GM21447 (cell line): ENCODE measurements around the gene POFUT1.
"Not testable (repeated sequence)": the region's sequence is repeated elsewhere in the genome, so short reads cannot be mapped to it uniquely, and the experiment has no call there.

ENCODE experiments used
- ATAC-seq: cut with Tn5 transposase; IDR thresholded peaks from one replicate; pipeline ENCODE4 v1.9.1; 2021; ENCODE audit not compliant: unreplicated experiment

Gene POFUT1

GRCh38 chr20:32207626-32208498, at the start of gene POFUT1, which contains the start of gene PLAGL2:
Gene POFUT1 (plus strand): TSS chr20:32207880. CDS start chr20:32207942, 62 bp downstream.
Gene PLAGL2 (minus strand): TSS chr20:32207743. CDS start chr20:32202178, 5,565 bp downstream.
- ATAC-seq: peak; percentile 85

- no peak for ATAC-seq
These were observed 49.3 kb upstream of the POFUT1 start for GRCh38 chr20:32158351-32158750.

- no peak for ATAC-seq
These were observed 48.6 kb upstream of the POFUT1 start for GRCh38 chr20:32158943-32159660.

- ATAC-seq: no peak
These were observed 47.9 kb upstream of the POFUT1 start for GRCh38 chr20:32159766-32160221.

GRCh38 chr20:32160341-32160740, 47.3 kb upstream of the POFUT1 start:
- ATAC-seq: no peak

GRCh38 chr20:32162351-32162750, 45.3 kb upstream of the POFUT1 start:
- ATAC-seq: no peak

GRCh38 chr20:32163951-32164350, 43.7 kb upstream of the POFUT1 start:
- ATAC-seq: no peak

GRCh38 chr20:32164984-32165735, 42.5 kb upstream of the POFUT1 start:
- no peak for ATAC-seq

GRCh38 chr20:32165836-32166545, 41.7 kb upstream of the POFUT1 start:
- no peak for ATAC-seq

- no peak for ATAC-seq
These were observed 40.1 kb upstream of the POFUT1 start for GRCh38 chr20:32167552-32167951.

- ATAC-seq: no peak
These were observed 39.3 kb upstream of the POFUT1 start for GRCh38 chr20:32168184-32168910.

- ATAC-seq: not testable (repeated sequence)
These were observed 30.0 kb upstream of the POFUT1 start for GRCh38 chr20:32177696-32178095.

GRCh38 chr20:32179515-32179914, 28.2 kb upstream of the POFUT1 start:
- ATAC-seq: no peak

GRCh38 chr20:32179934-32180333, 27.7 kb upstream of the POFUT1 start:
- ATAC-seq: no peak

- ATAC-seq: no peak
These were observed 26.1 kb upstream of the POFUT1 start for GRCh38 chr20:32181606-32182005.

- no peak for ATAC-seq
These were observed 23.6 kb upstream of the POFUT1 start for GRCh38 chr20:32183947-32184635.

GRCh38 chr20:32184961-32185603, 22.6 kb upstream of the POFUT1 start:
- ATAC-seq: no peak

- no peak for ATAC-seq
These were observed 21.2 kb upstream of the POFUT1 start for GRCh38 chr20:32186506-32186905.
